WTC11 (cell line): Measurements from ENCODE around the gene MARCKSL1. TPM values are rescaled to one million over a fixed set of nuclear protein-coding genes. Genes with fewer than 3 reads are reported as not detected.
A peak's percentile ranks its signal among the peaks of the same experiment; 100 is the strongest.

Source experiments
- CTCF ChIP-seq: fragments of 200-600 bp; IDR thresholded peaks from 2 replicates; pipeline ENCODE4 v1.8.0; 2022; ENCODE audit warnings: antibody characterized with exemption
- FOXP4 ChIP-seq: sonication (generic); formaldehyde crosslinking; IDR thresholded peaks from 2 replicates; pipeline ENCODE4 v1.8.0; 2022; ENCODE audit warnings: mild to moderate bottlenecking, missing genetic modification reagents
- GABPB1 ChIP-seq: sonication (generic); formaldehyde crosslinking; IDR thresholded peaks from 2 replicates; pipeline ENCODE4 v1.8.1; 2023; ENCODE audit warnings: mild to moderate bottlenecking, missing genetic modification reagents
- JUN ChIP-seq: sonication (generic); formaldehyde crosslinking; IDR thresholded peaks from 2 replicates; pipeline ENCODE4 v1.8.0; 2023; ENCODE audit warnings: mild to moderate bottlenecking, missing genetic modification reagents
- MLX ChIP-seq: sonication (generic); formaldehyde crosslinking; IDR thresholded peaks from 2 replicates; pipeline ENCODE4 v1.8.1; 2023; ENCODE audit warnings: mild to moderate bottlenecking, missing genetic modification reagents, moderate library complexity
- NR2C2 ChIP-seq: sonication (generic); formaldehyde crosslinking; IDR thresholded peaks from 2 replicates; pipeline ENCODE4 v1.8.0; 2022; ENCODE audit warnings: mild to moderate bottlenecking, missing genetic modification reagents
- PRDM15 ChIP-seq: sonication (generic); formaldehyde crosslinking; IDR thresholded peaks from 2 replicates; pipeline ENCODE4 v1.8.0; 2022; ENCODE audit warnings: missing genetic modification reagents
- SOX15 ChIP-seq: fragments of 250-450 bp; sonication (Bioruptor Pico); IDR thresholded peaks from 2 replicates; pipeline ENCODE4 v1.9.0; 2021; ENCODE audit warnings: mild to moderate bottlenecking
- SP1 ChIP-seq: sonication (generic); formaldehyde crosslinking; conservative IDR thresholded peaks from 2 replicates; pipeline ENCODE4 v1.8.1; 2022; ENCODE audit warnings: missing genetic modification reagents
- USF2 ChIP-seq: sonication (generic); formaldehyde crosslinking; IDR thresholded peaks from 2 replicates; pipeline ENCODE4 v1.8.1; 2023; ENCODE audit warnings: mild to moderate bottlenecking, missing genetic modification reagents, moderate library complexity
- ZBTB21 ChIP-seq: sonication (generic); formaldehyde crosslinking; IDR thresholded peaks from 2 replicates; pipeline ENCODE4 v1.8.1; 2023; ENCODE audit warnings: mild to moderate bottlenecking, missing genetic modification reagents, borderline replicate concordance
- ZNF263 ChIP-seq: sonication (generic); formaldehyde crosslinking; IDR thresholded peaks from 2 replicates; pipeline ENCODE4 v1.8.1; 2022; ENCODE audit warnings: low read depth, mild to moderate bottlenecking, moderate library complexity, missing genetic modification reagents
- total RNA-seq: library from RNA; stranded (reverse); gene quantifications from 3 replicates; pipeline ENCODE4 v1.2.3, GENCODE V29; 2021
- TF ChIP-seq, protein P1 (sequence below): sonication (generic); formaldehyde crosslinking; IDR thresholded peaks from 2 replicates; pipeline ENCODE4 v1.8.1; 2023; ENCODE audit warnings: mild to moderate bottlenecking, moderate library complexity, missing genetic modification reagents
- TF ChIP-seq, protein P2 (sequence below): sonication (generic); formaldehyde crosslinking; IDR thresholded peaks from 2 replicates; pipeline ENCODE4 v1.8.0; 2023; ENCODE audit warnings: mild to moderate bottlenecking, missing genetic modification reagents
- TF ChIP-seq, protein P3 (sequence below): sonication (generic); formaldehyde crosslinking; IDR thresholded peaks from 2 replicates; pipeline ENCODE4 v1.8.0; 2023; ENCODE audit warnings: missing genetic modification reagents, mild to moderate bottlenecking, borderline replicate concordance
- TF ChIP-seq, protein P4 (sequence below): fragments of 250-450 bp; sonication (Bioruptor Pico); IDR thresholded peaks from 2 replicates; pipeline ENCODE4 v2.1.2; 2022; ENCODE audit warnings: mild to moderate bottlenecking, moderate library complexity

Gene MARCKSL1
- total RNA-seq, 1 experiment from 2014 or later, result 450 TPM

DNA sequence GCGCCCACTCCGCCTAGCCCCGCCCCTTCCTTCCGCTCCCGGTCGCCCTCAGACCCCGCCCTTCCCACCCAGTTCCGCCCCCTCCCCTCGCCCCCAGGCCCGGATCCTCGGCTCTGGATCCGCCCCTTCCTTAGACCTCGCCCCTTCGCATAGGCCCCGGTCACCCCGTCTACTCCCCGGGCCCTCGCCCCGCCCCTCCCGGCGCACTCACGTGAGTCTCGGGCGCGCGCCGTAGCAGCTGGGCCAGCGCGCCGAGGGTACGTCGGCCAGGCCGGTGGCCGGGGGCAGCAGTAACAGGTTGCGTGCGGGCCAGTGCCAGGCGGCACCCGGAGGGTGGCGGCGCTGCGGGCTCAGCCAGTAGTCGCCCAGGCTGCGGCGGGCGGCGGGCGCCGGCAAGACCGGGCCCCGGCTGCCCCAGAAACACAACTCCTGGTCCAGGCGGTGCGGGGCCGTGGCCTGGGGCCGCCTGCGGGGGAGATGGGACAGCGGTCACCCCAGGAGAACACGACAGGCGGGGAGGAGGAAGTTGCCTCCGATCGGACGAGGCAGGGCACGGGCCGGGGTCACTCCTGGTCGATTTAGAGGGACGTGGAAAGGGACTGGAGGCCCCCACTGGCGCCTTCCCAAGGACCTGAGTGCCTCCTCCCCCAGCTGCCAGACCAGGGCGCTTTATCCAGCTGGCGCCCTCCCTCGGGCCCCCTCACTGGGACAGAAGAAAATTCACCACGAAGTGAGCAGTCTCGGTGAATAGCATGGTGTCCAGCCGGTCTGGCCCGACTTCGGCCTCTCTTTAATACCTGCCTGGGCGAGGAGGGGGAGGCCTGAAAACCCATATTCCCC is 15.6 kb upstream of the MARCKSL1 start (continued):
- TF ChIP-seq, protein P1, sequence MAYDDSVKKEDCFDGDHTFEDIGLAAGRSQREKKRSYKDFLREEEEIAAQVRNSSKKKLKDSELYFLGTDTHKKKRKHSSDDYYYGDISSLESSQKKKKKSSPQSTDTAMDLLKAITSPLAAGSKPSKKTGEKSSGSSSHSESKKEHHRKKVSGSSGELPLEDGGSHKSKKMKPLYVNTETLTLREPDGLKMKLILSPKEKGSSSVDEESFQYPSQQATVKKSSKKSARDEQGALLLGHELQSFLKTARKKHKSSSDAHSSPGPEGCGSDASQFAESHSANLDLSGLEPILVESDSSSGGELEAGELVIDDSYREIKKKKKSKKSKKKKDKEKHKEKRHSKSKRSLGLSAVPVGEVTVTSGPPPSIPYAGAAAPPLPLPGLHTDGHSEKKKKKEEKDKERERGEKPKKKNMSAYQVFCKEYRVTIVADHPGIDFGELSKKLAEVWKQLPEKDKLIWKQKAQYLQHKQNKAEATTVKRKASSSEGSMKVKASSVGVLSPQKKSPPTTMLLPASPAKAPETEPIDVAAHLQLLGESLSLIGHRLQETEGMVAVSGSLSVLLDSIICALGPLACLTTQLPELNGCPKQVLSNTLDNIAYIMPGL (CRISPR knock-in tag), result peak; percentile 66
- TF ChIP-seq ZNF263 (CRISPR knock-in tag) (no peak; the same call in 1 of the 2 replicates), ZBTB21 (no peak; the same call in 1 of the 2 replicates), GABPB1 (peak; percentile 49; the same call in 1 of the 2 replicates), JUN (CRISPR knock-in tag) (no peak), PRDM15 (CRISPR knock-in tag) (0 out of 2 replicates have a peak, but pooled peaks have one; percentile 31), MLX (no peak), NR2C2 (CRISPR knock-in tag) (no peak), SOX15 (no peak), USF2 (CRISPR knock-in tag) (peak; percentile 87), CTCF (no peak), FOXP4 (CRISPR knock-in tag) (peak; percentile 76; the same call in 1 of the 2 replicates), SP1 (CRISPR knock-in tag) (peak; percentile 72)
- TF ChIP-seq, protein P2, sequence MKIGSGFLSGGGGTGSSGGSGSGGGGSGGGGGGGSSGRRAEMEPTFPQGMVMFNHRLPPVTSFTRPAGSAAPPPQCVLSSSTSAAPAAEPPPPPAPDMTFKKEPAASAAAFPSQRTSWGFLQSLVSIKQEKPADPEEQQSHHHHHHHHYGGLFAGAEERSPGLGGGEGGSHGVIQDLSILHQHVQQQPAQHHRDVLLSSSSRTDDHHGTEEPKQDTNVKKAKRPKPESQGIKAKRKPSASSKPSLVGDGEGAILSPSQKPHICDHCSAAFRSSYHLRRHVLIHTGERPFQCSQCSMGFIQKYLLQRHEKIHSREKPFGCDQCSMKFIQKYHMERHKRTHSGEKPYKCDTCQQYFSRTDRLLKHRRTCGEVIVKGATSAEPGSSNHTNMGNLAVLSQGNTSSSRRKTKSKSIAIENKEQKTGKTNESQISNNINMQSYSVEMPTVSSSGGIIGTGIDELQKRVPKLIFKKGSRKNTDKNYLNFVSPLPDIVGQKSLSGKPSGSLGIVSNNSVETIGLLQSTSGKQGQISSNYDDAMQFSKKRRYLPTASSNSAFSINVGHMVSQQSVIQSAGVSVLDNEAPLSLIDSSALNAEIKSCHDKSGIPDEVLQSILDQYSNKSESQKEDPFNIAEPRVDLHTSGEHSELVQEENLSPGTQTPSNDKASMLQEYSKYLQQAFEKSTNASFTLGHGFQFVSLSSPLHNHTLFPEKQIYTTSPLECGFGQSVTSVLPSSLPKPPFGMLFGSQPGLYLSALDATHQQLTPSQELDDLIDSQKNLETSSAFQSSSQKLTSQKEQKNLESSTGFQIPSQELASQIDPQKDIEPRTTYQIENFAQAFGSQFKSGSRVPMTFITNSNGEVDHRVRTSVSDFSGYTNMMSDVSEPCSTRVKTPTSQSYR (CRISPR knock-in tag), result no peak
- TF ChIP-seq, protein P3, sequence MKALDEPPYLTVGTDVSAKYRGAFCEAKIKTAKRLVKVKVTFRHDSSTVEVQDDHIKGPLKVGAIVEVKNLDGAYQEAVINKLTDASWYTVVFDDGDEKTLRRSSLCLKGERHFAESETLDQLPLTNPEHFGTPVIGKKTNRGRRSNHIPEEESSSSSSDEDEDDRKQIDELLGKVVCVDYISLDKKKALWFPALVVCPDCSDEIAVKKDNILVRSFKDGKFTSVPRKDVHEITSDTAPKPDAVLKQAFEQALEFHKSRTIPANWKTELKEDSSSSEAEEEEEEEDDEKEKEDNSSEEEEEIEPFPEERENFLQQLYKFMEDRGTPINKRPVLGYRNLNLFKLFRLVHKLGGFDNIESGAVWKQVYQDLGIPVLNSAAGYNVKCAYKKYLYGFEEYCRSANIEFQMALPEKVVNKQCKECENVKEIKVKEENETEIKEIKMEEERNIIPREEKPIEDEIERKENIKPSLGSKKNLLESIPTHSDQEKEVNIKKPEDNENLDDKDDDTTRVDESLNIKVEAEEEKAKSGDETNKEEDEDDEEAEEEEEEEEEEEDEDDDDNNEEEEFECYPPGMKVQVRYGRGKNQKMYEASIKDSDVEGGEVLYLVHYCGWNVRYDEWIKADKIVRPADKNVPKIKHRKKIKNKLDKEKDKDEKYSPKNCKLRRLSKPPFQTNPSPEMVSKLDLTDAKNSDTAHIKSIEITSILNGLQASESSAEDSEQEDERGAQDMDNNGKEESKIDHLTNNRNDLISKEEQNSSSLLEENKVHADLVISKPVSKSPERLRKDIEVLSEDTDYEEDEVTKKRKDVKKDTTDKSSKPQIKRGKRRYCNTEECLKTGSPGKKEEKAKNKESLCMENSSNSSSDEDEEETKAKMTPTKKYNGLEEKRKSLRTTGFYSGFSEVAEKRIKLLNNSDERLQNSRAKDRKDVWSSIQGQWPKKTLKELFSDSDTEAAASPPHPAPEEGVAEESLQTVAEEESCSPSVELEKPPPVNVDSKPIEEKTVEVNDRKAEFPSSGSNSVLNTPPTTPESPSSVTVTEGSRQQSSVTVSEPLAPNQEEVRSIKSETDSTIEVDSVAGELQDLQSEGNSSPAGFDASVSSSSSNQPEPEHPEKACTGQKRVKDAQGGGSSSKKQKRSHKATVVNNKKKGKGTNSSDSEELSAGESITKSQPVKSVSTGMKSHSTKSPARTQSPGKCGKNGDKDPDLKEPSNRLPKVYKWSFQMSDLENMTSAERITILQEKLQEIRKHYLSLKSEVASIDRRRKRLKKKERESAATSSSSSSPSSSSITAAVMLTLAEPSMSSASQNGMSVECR, result no peak
- TF ChIP-seq, protein P4, sequence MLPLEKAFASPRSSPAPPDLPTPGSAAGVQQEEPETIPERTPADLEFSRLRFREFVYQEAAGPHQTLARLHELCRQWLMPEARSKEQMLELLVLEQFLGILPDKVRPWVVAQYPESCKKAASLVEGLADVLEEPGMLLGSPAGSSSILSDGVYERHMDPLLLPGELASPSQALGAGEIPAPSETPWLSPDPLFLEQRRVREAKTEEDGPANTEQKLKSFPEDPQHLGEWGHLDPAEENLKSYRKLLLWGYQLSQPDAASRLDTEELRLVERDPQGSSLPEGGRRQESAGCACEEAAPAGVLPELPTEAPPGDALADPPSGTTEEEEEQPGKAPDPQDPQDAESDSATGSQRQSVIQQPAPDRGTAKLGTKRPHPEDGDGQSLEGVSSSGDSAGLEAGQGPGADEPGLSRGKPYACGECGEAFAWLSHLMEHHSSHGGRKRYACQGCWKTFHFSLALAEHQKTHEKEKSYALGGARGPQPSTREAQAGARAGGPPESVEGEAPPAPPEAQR, result no peak
